Activated T-helper 17 cell treated with anti-CD3 and anti-CD28 coated beads, Interleukin-2, amount 50 U/mL, for 72 hours (primary cell): ENCODE results near the gene FARP1. TPM values are rescaled to one million over a fixed set of nuclear protein-coding genes. Genes with fewer than 3 reads are reported as not detected.
"Not testable (repeated sequence)": the region's sequence is repeated elsewhere in the genome, so short reads cannot be mapped to it uniquely, and the experiment has no call there.

Experiments used
- ATAC-seq: fragments of 150-1000 bp; cut with Tn5 transposase; replicated peaks from 2 replicates; pipeline ENCODE4 v1.10.0; 2021; ENCODE audit warnings: mild to moderate bottlenecking, moderate library complexity
- H3K27ac Mint-ChIP-seq: one replicate; pipeline ENCODE4 v1.8.0; 2022; ENCODE audit warnings: mixed read lengths
- H3K27me3 Mint-ChIP-seq: one replicate; pipeline ENCODE4 v1.8.0; 2022; ENCODE audit warnings: mixed read lengths
- H3K36me3 Mint-ChIP-seq: one replicate; pipeline ENCODE4 v1.8.0; 2022; ENCODE audit warnings: low read depth, mild to moderate bottlenecking, mixed read lengths
- H3K4me1 Mint-ChIP-seq: one replicate; pipeline ENCODE4 v1.8.0; 2022; ENCODE audit warnings: mixed read lengths
- H3K4me3 Mint-ChIP-seq: one replicate; pipeline ENCODE4 v1.8.0; 2022; ENCODE audit warnings: mild to moderate bottlenecking, mixed read lengths
- H3K9me3 Mint-ChIP-seq: one replicate; pipeline ENCODE4 v1.8.0; 2022; ENCODE audit warnings: mixed read lengths
- total RNA-seq, 2 donors: library from RNA; stranded (reverse); gene quantifications; one replicate each; pipeline ENCODE4 v1.2.3, GENCODE V29; 2022

The FARP1 gene
- total RNA-seq, 2 donors from 2014 or later: 1.1 to 1.7 TPM

GRCh38 chr13:98228661-98229341 is 85.9 kb downstream of the FARP1 start:
- no peak for ATAC-seq
- no peaks in the 10 kb centered on the region for H3K4me1 Mint-ChIP-seq

GRCh38 chr13:98230762-98231161 is 87.9 kb downstream of the FARP1 start:
- H3K36me3 Mint-ChIP-seq, H3K27ac Mint-ChIP-seq, ATAC-seq, H3K4me1 Mint-ChIP-seq, H3K4me3 Mint-ChIP-seq, H3K9me3 Mint-ChIP-seq: not testable (repeated sequence)
- peaks cover 17% of the 10 kb centered on the region for H3K27me3 Mint-ChIP-seq

More at GRCh38 chr13:98228661-98229341, 85.9 kb downstream of the FARP1 start:
- Mint-ChIP-seq H3K4me3 (no peak overlapping the region), H3K27ac (no peak overlapping the region), H3K9me3 (no peaks in the 10 kb centered on the region), H3K27me3 (peaks cover 20% of the 10 kb centered on the region), H3K36me3 (no peaks in the 10 kb centered on the region)

- H3K27me3 Mint-ChIP-seq: peaks cover 13% of the 10 kb centered on the region
- no peaks in the 10 kb centered on the region for H3K4me1 Mint-ChIP-seq
- ATAC-seq: no peak
- no peaks in the 10 kb centered on the region for H3K36me3 Mint-ChIP-seq
- no peak overlapping the region for H3K27ac Mint-ChIP-seq
- H3K4me3 Mint-ChIP-seq: no peak overlapping the region
- H3K9me3 Mint-ChIP-seq: no peaks in the 10 kb centered on the region
Measured at GRCh38 chr13:98232456-98232855, 89.6 kb downstream of the FARP1 start.

GRCh38 chr13:98233127-98233526 is 90.2 kb downstream of the FARP1 start:
- Mint-ChIP-seq H3K9me3 (no peaks in the 10 kb centered on the region), H3K27ac (no peak overlapping the region), H3K4me1 (no peaks in the 10 kb centered on the region), H3K4me3 (no peak overlapping the region), H3K36me3 (no peaks in the 10 kb centered on the region), H3K27me3 (peaks cover 10% of the 10 kb centered on the region)
- no peak for ATAC-seq

GRCh38 chr13:98234348-98234747 is 91.5 kb downstream of the FARP1 start:
- ATAC-seq: no peak
- Mint-ChIP-seq H3K27me3 (peaks cover 10% of the 10 kb centered on the region), H3K9me3 (no peaks in the 10 kb centered on the region), H3K4me3 (no peak overlapping the region), H3K27ac (no peak overlapping the region), H3K4me1 (no peaks in the 10 kb centered on the region), H3K36me3 (no peaks in the 10 kb centered on the region)

GRCh38 chr13:98236197-98236596 is 93.3 kb downstream of the FARP1 start:
- no peaks in the 10 kb centered on the region for H3K9me3 Mint-ChIP-seq

GRCh38 chr13:98237331-98237730 is 94.4 kb downstream of the FARP1 start:
- no peaks in the 10 kb centered on the region for H3K9me3 Mint-ChIP-seq
- no peak overlapping the region for H3K4me3 Mint-ChIP-seq
- no peak for ATAC-seq
- no peaks in the 10 kb centered on the region for H3K4me1 Mint-ChIP-seq
- no peak overlapping the region for H3K27ac Mint-ChIP-seq
- H3K36me3 Mint-ChIP-seq: no peaks in the 10 kb centered on the region
- peaks cover 10% of the 10 kb centered on the region for H3K27me3 Mint-ChIP-seq

More at GRCh38 chr13:98236197-98236596, 93.3 kb downstream of the FARP1 start:
- H3K27me3 Mint-ChIP-seq: peaks cover 10% of the 10 kb centered on the region
- H3K4me1 Mint-ChIP-seq: no peaks in the 10 kb centered on the region
- no peaks in the 10 kb centered on the region for H3K36me3 Mint-ChIP-seq
- no peak overlapping the region for H3K27ac Mint-ChIP-seq
- no peak overlapping the region for H3K4me3 Mint-ChIP-seq
- no peak for ATAC-seq

- H3K27me3 Mint-ChIP-seq: peaks cover 10% of the 10 kb centered on the region
- no peak overlapping the region for H3K27ac Mint-ChIP-seq
Measured at GRCh38 chr13:98239162-98240076, 96.5 kb downstream of the FARP1 start.

GRCh38 chr13:98240135-98240534 is 97.2 kb downstream of the FARP1 start:
- ATAC-seq: no peak
- Mint-ChIP-seq H3K27ac (no peak overlapping the region), H3K4me1 (no peaks in the 10 kb centered on the region), H3K27me3 (peaks cover 6% of the 10 kb centered on the region), H3K36me3 (no peaks in the 10 kb centered on the region), H3K4me3 (no peak overlapping the region), H3K9me3 (no peaks in the 10 kb centered on the region)

More at GRCh38 chr13:98239162-98240076, 96.5 kb downstream of the FARP1 start:
- H3K9me3 Mint-ChIP-seq: no peaks in the 10 kb centered on the region
- H3K4me1 Mint-ChIP-seq: no peaks in the 10 kb centered on the region
- no peak overlapping the region for H3K4me3 Mint-ChIP-seq
- no peaks in the 10 kb centered on the region for H3K36me3 Mint-ChIP-seq
- ATAC-seq: no peak

- H3K36me3 Mint-ChIP-seq: no peaks in the 10 kb centered on the region
- no peaks in the 10 kb centered on the region for H3K4me1 Mint-ChIP-seq
- no peak overlapping the region for H3K27ac Mint-ChIP-seq
- no peak for ATAC-seq
- H3K27me3 Mint-ChIP-seq: peaks cover 6% of the 10 kb centered on the region
- H3K4me3 Mint-ChIP-seq: no peak overlapping the region
- no peaks in the 10 kb centered on the region for H3K9me3 Mint-ChIP-seq
Measured at GRCh38 chr13:98240974-98241373, 98.1 kb downstream of the FARP1 start.

GRCh38 chr13:98241976-98242375 is 99.1 kb downstream of the FARP1 start:
- peaks cover 3% of the 10 kb centered on the region for H3K27me3 Mint-ChIP-seq
- H3K9me3 Mint-ChIP-seq: no peaks in the 10 kb centered on the region
- ATAC-seq: no peak
- H3K36me3 Mint-ChIP-seq: no peaks in the 10 kb centered on the region
- H3K4me1 Mint-ChIP-seq: no peaks in the 10 kb centered on the region
- H3K4me3 Mint-ChIP-seq: no peak overlapping the region
- H3K27ac Mint-ChIP-seq: no peak overlapping the region

- Mint-ChIP-seq H3K27ac (no peak overlapping the region), H3K27me3 (peaks cover 6% of the 10 kb centered on the region), H3K36me3 (no peaks in the 10 kb centered on the region), H3K9me3 (no peaks in the 10 kb centered on the region), H3K4me1 (no peaks in the 10 kb centered on the region), H3K4me3 (no peak overlapping the region)
- no peak for ATAC-seq
Measured at GRCh38 chr13:98242403-98242802, 99.5 kb downstream of the FARP1 start.

GRCh38 chr13:98243929-98244272 is 101.0 kb downstream of the FARP1 start:
- no peak for ATAC-seq
- Mint-ChIP-seq H3K36me3 (no peaks in the 10 kb centered on the region), H3K9me3 (no peaks in the 10 kb centered on the region), H3K4me1 (no peaks in the 10 kb centered on the region), H3K27me3 (peaks cover 10% of the 10 kb centered on the region), H3K27ac (no peak overlapping the region), H3K4me3 (no peak overlapping the region)

- Mint-ChIP-seq H3K4me1 (no peaks in the 10 kb centered on the region), H3K27me3 (peaks cover 7% of the 10 kb centered on the region), H3K4me3 (no peak overlapping the region), H3K27ac (no peak overlapping the region), H3K9me3 (no peaks in the 10 kb centered on the region), H3K36me3 (no peaks in the 10 kb centered on the region)
- no peak for ATAC-seq
Measured at GRCh38 chr13:98246538-98247172, 103.8 kb downstream of the FARP1 start.

GRCh38 chr13:98251708-98252107 is 108.8 kb downstream of the FARP1 start:
- H3K27ac Mint-ChIP-seq: no peak overlapping the region
- H3K9me3 Mint-ChIP-seq: no peaks in the 10 kb centered on the region
- no peak overlapping the region for H3K4me3 Mint-ChIP-seq
- no peaks in the 10 kb centered on the region for H3K4me1 Mint-ChIP-seq
- ATAC-seq: no peak
- peaks cover 7% of the 10 kb centered on the region for H3K27me3 Mint-ChIP-seq
- no peaks in the 10 kb centered on the region for H3K36me3 Mint-ChIP-seq
